ENCODE results near the gene FRMD4A.
"Not testable (repeated sequence)": the region's sequence is repeated elsewhere in the genome, so short reads cannot be mapped to it uniquely, and the experiment has no call there.

Gene FRMD4A

GRCh38 chr10:13970236-13970956, 360.3 kb downstream of the FRMD4A start:
- DNase-seq: no peak

GRCh38 chr10:13969792-13970140, 361.0 kb downstream of the FRMD4A start:
- DNase-seq: no peak

GRCh38 chr10:13969118-13969791, 361.5 kb downstream of the FRMD4A start:
- DNase-seq: peak in 1 of 2 experiments; percentile 37

GRCh38 chr10:13961853-13962252, 368.9 kb downstream of the FRMD4A start:
- no peak for DNase-seq

- DNase-seq: peak; percentile 79 to 94
These were observed 369.6 kb downstream of the FRMD4A start for GRCh38 chr10:13961097-13961496.

- DNase-seq: no peak
These were observed 370.1 kb downstream of the FRMD4A start for GRCh38 chr10:13960603-13961002.

GRCh38 chr10:13959443-13960359, 371.0 kb downstream of the FRMD4A start:
- DNase-seq: peak in 1 of 2 experiments; percentile 26

- DNase-seq: no peak
These were observed 372.9 kb downstream of the FRMD4A start for GRCh38 chr10:13957856-13958255.

- DNase-seq: no peak
These were observed 373.9 kb downstream of the FRMD4A start for GRCh38 chr10:13956826-13957225.

GRCh38 chr10:13955409-13956068, 375.2 kb downstream of the FRMD4A start:
- DNase-seq: no peak

GRCh38 chr10:13954195-13954594, 376.5 kb downstream of the FRMD4A start:
- not testable (repeated sequence) for DNase-seq

GRCh38 chr10:13953371-13953770, 377.4 kb downstream of the FRMD4A start:
- no peak for DNase-seq

GRCh38 chr10:13950543-13950939, 380.2 kb downstream of the FRMD4A start:
- no peak for DNase-seq

- DNase-seq: no peak
These were observed 380.7 kb downstream of the FRMD4A start for GRCh38 chr10:13949844-13950542.

- DNase-seq: no peak
These were observed 384.6 kb downstream of the FRMD4A start for GRCh38 chr10:13946209-13946460.

- DNase-seq: no peak
These were observed 385.1 kb downstream of the FRMD4A start for GRCh38 chr10:13945390-13946208.

GRCh38 chr10:13944823-13945222, 385.9 kb downstream of the FRMD4A start:
- no peak for DNase-seq

- no peak for DNase-seq
These were observed 386.9 kb downstream of the FRMD4A start for GRCh38 chr10:13943735-13944398.

GRCh38 chr10:13942035-13942434, 388.7 kb downstream of the FRMD4A start:
- DNase-seq: no peak

- DNase-seq: no peak
These were observed 391.3 kb downstream of the FRMD4A start for GRCh38 chr10:13939391-13939790.

GRCh38 chr10:13938950-13939349, 391.8 kb downstream of the FRMD4A start:
- no peak for DNase-seq

All from NCI-H446 (cell line).